H1 (cell line): Measurements from ENCODE around the gene DHRS13. TPM values are rescaled to one million over a fixed set of nuclear protein-coding genes. Genes with fewer than 3 reads are reported as not detected.

ENCODE experiments used
- CTCF ChIA-PET: fragments of 300-600 bp; sonication (Branson Sonifier 250); formaldehyde crosslinking; loops from one replicate; lab custom pipeline; 2021; ENCODE audit not compliant: partially characterized antibody; lab: Charles Lee
- POLR2A ChIA-PET: fragments of 300-600 bp; sonication (Branson Sonifier 250); formaldehyde crosslinking; loops from one replicate; lab custom pipeline; 2021; ENCODE audit warnings: inconsistent platforms; ENCODE audit not compliant: partially characterized antibody; lab: Charles Lee
- DNase-seq, 2 experiments: peaks; one replicate each; pipeline versions ENCODE4 v3.0.0 to v3.0.0-alpha.2; 2010 to 2022; ENCODE audit warnings: low spot score in 2 of 2, low read depth in 1 of 2, mixed read lengths in 1 of 2
- FAIRE-seq: peaks from 2 replicates; lab custom pipeline; 2011; peaks lifted over from hg19 to GRCh38; lab: Jason Lieb, UNC
- H2AFZ ChIP-seq: 2 replicates; pipeline ENCODE4 v1.8.1; 2012; ENCODE audit warnings: low read length, inconsistent platforms
- H2AK5ac ChIP-seq: 2 replicates; pipeline ENCODE4 v1.6.1; 2013; ENCODE audit warnings: low read depth, low read length
- H2BK120ac ChIP-seq: replicated peaks from 2 replicates; pipeline ENCODE3; 2013; ENCODE audit warnings: low read depth, low read length, inconsistent platforms
- H2BK12ac ChIP-seq: 2 replicates; pipeline ENCODE4 v1.6.1; 2013; ENCODE audit warnings: low read depth, low read length
- H2BK15ac ChIP-seq: 2 replicates; pipeline ENCODE4 v1.6.1; 2013; ENCODE audit warnings: low read length
- H2BK20ac ChIP-seq: 2 replicates; pipeline ENCODE4 v1.6.1; 2013; ENCODE audit warnings: low read length
- H2BK5ac ChIP-seq: 2 replicates; pipeline ENCODE4 v1.6.1; 2013; ENCODE audit warnings: low read depth, low read length
- H3K14ac ChIP-seq: 2 replicates; pipeline ENCODE4 v1.6.1; 2013; ENCODE audit warnings: inconsistent platforms; ENCODE audit not compliant: insufficient read length
- H3K18ac ChIP-seq: 2 replicates; pipeline ENCODE4 v1.6.1; 2013; ENCODE audit warnings: low read length; ENCODE audit errors: extremely low read depth
- H3K23ac ChIP-seq: 2 replicates; pipeline ENCODE4 v1.6.1; 2013; ENCODE audit warnings: inconsistent platforms; ENCODE audit not compliant: insufficient read length
- H3K23me2 ChIP-seq: 2 replicates; pipeline ENCODE4 v1.6.1; 2013; ENCODE audit warnings: low read depth, low read length
- H3K27ac ChIP-seq: 2 replicates; pipeline ENCODE4 v1.6.1; 2011; ENCODE audit warnings: low read depth, low read length, inconsistent platforms
- H3K27me3 ChIP-seq, 4 experiments: replicated peaks in 1 of 4; 1 replicate in 1 of 4; 2 replicates in 3 of 4; pipeline versions ENCODE4 v1.6.1 to v1.8.1; 2011 to 2013; ENCODE audit warnings: low read length in 3 of 4, mild to moderate bottlenecking in 3 of 4, inconsistent platforms in 2 of 4, mixed read lengths in 2 of 4, moderate library complexity in 1 of 4; ENCODE audit not compliant: control insufficient read depth in 3 of 4, insufficient read depth in 3 of 4; ENCODE audit errors: extremely low read depth in 1 of 4
- H3K36me3 ChIP-seq, 4 experiments: 2 replicates each; pipeline versions ENCODE4 v1.6.1 to v1.8.1; 2011 to 2013; ENCODE audit warnings: mild to moderate bottlenecking in 4 of 4, low read length in 3 of 4, moderate library complexity in 2 of 4, control low read depth in 1 of 4, inconsistent platforms in 1 of 4; ENCODE audit not compliant: insufficient read depth in 4 of 4, control insufficient read depth in 2 of 4
- H3K4ac ChIP-seq: replicated peaks from 2 replicates; pipeline ENCODE3; 2013; ENCODE audit warnings: low read length, low read depth, mixed read lengths, inconsistent platforms; ENCODE audit not compliant: insufficient read length
- H3K4me1 ChIP-seq, 4 experiments: replicated peaks in 1 of 4; 1 replicate in 1 of 4; 2 replicates in 3 of 4; pipeline versions ENCODE4 v1.6.1 to v1.8.1; 2011 to 2013; ENCODE audit warnings: low read length in 3 of 4, inconsistent platforms in 2 of 4, mixed read lengths in 1 of 4; ENCODE audit not compliant: insufficient read depth in 4 of 4, control insufficient read depth in 3 of 4
- H3K4me2 ChIP-seq, 2 experiments: 2 replicates each; pipeline versions ENCODE4 v1.6.1 to v1.8.1; 2011 to 2013; ENCODE audit warnings: low read depth in 2 of 2, low read length in 2 of 2, control low read depth in 1 of 2, inconsistent platforms in 1 of 2, mild to moderate bottlenecking in 1 of 2; ENCODE audit not compliant: insufficient read depth in 1 of 2
- H3K4me3 ChIP-seq, 4 experiments: fragments of 200-600, 300-600 bp in 1 of 4; sonication (generic), shearing (Covaris generic), sonication (Bioruptor Twin) in 1 of 4; 2 replicates each; pipeline versions ENCODE4 v1.5.1 to v1.8.1; 2011 to 2016; ENCODE audit warnings: low read length in 4 of 4, low read depth in 3 of 4, control low read depth in 2 of 4, inconsistent platforms in 2 of 4, mild to moderate bottlenecking in 2 of 4, mixed read lengths in 1 of 4, moderate library complexity in 1 of 4; ENCODE audit not compliant: insufficient read depth in 2 of 4; ENCODE audit errors: extremely low read depth in 1 of 4
- H3K56ac ChIP-seq: replicated peaks from 2 replicates; pipeline ENCODE3; 2013; ENCODE audit warnings: low read depth, mild to moderate bottlenecking, mixed read lengths, low read length, inconsistent platforms; ENCODE audit not compliant: insufficient read length
- H3K79me1 ChIP-seq: 2 replicates; pipeline ENCODE4 v1.6.1; 2013; ENCODE audit warnings: low read depth, low read length, control low read depth
- H3K79me2 ChIP-seq, 2 experiments: 2 replicates each; pipeline versions ENCODE4 v1.6.1 to v1.8.1; 2012 to 2013; ENCODE audit warnings: low read length in 2 of 2, mild to moderate bottlenecking in 2 of 2, inconsistent platforms in 1 of 2; ENCODE audit not compliant: insufficient read depth in 2 of 2, control insufficient read depth in 1 of 2
- H3K9ac ChIP-seq, 4 experiments: replicated peaks in 1 of 4; 1 replicate in 1 of 4; 2 replicates in 3 of 4; pipeline versions ENCODE4 v1.6.1 to v1.8.1; 2011 to 2013; ENCODE audit warnings: low read depth in 3 of 4, low read length in 3 of 4, control low read depth in 2 of 4, mild to moderate bottlenecking in 2 of 4, moderate library complexity in 2 of 4, inconsistent platforms in 1 of 4; ENCODE audit errors: extremely low read depth in 1 of 4
- H3K9me3 ChIP-seq, 2 experiments: 2 replicates each; pipeline versions ENCODE4 v1.6.1 to v1.8.1; 2012 to 2013; ENCODE audit warnings: mild to moderate bottlenecking in 2 of 2, moderate library complexity in 2 of 2, control low read depth in 1 of 2, inconsistent platforms in 1 of 2, low read depth in 1 of 2, low read length in 1 of 2, mixed read lengths in 1 of 2; ENCODE audit not compliant: insufficient read depth in 2 of 2
- H4K20me1 ChIP-seq, 2 experiments: replicated peaks in 1 of 2; 2 replicates each; pipeline versions ENCODE3 to v1.8.1; 2011 to 2013; ENCODE audit warnings: inconsistent platforms in 2 of 2, low read length in 2 of 2, mild to moderate bottlenecking in 1 of 2; ENCODE audit not compliant: insufficient read depth in 2 of 2, control insufficient read depth in 1 of 2
- H4K5ac ChIP-seq: 2 replicates; pipeline ENCODE4 v1.6.1; 2013; ENCODE audit warnings: low read length, low read depth, mixed read lengths, inconsistent platforms; ENCODE audit not compliant: insufficient read length
- H4K8ac ChIP-seq: 2 replicates; pipeline ENCODE4 v1.8.0; 2013; ENCODE audit warnings: mild to moderate bottlenecking, moderate library complexity, low read length, inconsistent platforms; ENCODE audit not compliant: insufficient read depth; ENCODE audit errors: extremely low read depth
- H4K91ac ChIP-seq: replicated peaks from 2 replicates; pipeline ENCODE3; 2013; ENCODE audit warnings: low read length, mixed read lengths, inconsistent platforms; ENCODE audit not compliant: insufficient read length
- CBX5 ChIP-seq: fragments of 300-800, 300-1000 bp; sonication (generic); IDR thresholded peaks from 2 replicates; pipeline ENCODE4 v1.7.1; 2016; ENCODE audit warnings: antibody characterized with exemption, low read length, low read depth
- CBX8 ChIP-seq: fragments of 300-800, 300-1000 bp; sonication (generic); IDR thresholded peaks from 2 replicates; pipeline ENCODE4 v1.7.1; 2016; ENCODE audit warnings: low read depth, low read length, borderline replicate concordance
- CTCF ChIP-seq, 3 experiments: IDR thresholded peaks; 1 replicate in 2 of 3; 2 replicates in 1 of 3; pipeline versions ENCODE4 v1.5.1 to v1.6.1; 2011; ENCODE audit warnings: low read length in 3 of 3, mild to moderate bottlenecking in 3 of 3, inconsistent platforms in 2 of 3, low read depth in 1 of 3, moderate library complexity in 1 of 3; ENCODE audit not compliant: insufficient read depth in 1 of 3; ENCODE audit errors: control extremely low read depth in 1 of 3
- KDM1A ChIP-seq: fragments of 200-600, 300-600 bp; sonication (generic); IDR thresholded peaks from 2 replicates; pipeline ENCODE4 v1.7.1; 2016; ENCODE audit warnings: mild to moderate bottlenecking, low read length, borderline replicate concordance
- ZNF274 ChIP-seq: IDR thresholded peaks from 2 replicates; pipeline ENCODE4 v1.7.0; 2012; ENCODE audit warnings: low read length, borderline replicate concordance; ENCODE audit errors: extremely low read depth
- WGBS, 2 experiments: shearing (Covaris generic) in 1 of 2; methylation state at CpG; one replicate each; pipeline versions ENCODE4 v1.1.6 to v1.1.7; 2013 to 2015; ENCODE audit warnings: low lambda C conversion rate in 2 of 2, mixed read lengths in 2 of 2, inconsistent platforms in 1 of 2, low coverage in 1 of 2, missing lambda C conversion rate in 1 of 2; ENCODE audit not compliant: insufficient replicate concordance in 2 of 2, insufficient coverage in 1 of 2, insufficient read length in 1 of 2; ENCODE audit errors: extremely low coverage in 1 of 2, missing lambda C conversion rate in 1 of 2; 5-methylcytosine and 5-hydroxymethylcytosine counted together
- polyA plus RNA-seq, 7 experiments: library from polyadenylated mRNA; depleted of rRNA in 3 of 7; stranded (reverse) in 5 of 7; unstranded in 2 of 7; fragments of >200 nt in 5 of 7; fragments of 200-250 nt in 2 of 7; gene quantifications; 1 replicate in 5 of 7; 2 replicates in 1 of 7; 4 replicates in 1 of 7; pipeline versions ENCODE4 v1.2.1 to v1.2.3, GENCODE V29; 2011 to 2013; ENCODE audit warnings: missing spikeins in 2 of 7, mixed read lengths in 2 of 7
- total RNA-seq: library from RNA; stranded (reverse); fragmentation: NEBNext Ultra II Directional; extraction: Animal tissue kit (Norgen Biotek cat#: 25700); gene quantifications from 2 replicates; pipeline ENCODE4 v1.2.1, GENCODE V29; 2021

The DHRS13 gene
- total and polyA plus RNA-seq, 2 of the 8 experiments (the other 6 are each of a cell fraction or from before 2014, with no cell fraction given), result 23.7 to 30.0 TPM

GRCh38 chr17:28947639-28948038 lies 44.8 kb upstream of the DHRS13 start:
- H3K27me3 ChIP-seq, result no peaks in the 10 kb centered on the region
- no peak overlapping the region for H3K18ac ChIP-seq
- DNase-seq (no peak), FAIRE-seq (no peak)
- peaks cover 0 to 26% (median 4%) of the 10 kb centered on the region in 4 experiments; a peak in 4 of 8 replicates for H3K36me3 ChIP-seq
- no peak overlapping the region for H2AFZ ChIP-seq
- H4K20me1 ChIP-seq, result peaks cover 6 to 10% of the 10 kb centered on the region in 2 experiments
- no peak overlapping the region for H3K4ac ChIP-seq
- WGBS, 2 experiments, result 87% methylated on average over 3 of the region's 3 CpGs; no CpG with 5 or more reads in 1 of the 2 experiments
- no peak overlapping the region for H2BK120ac ChIP-seq
- CTCF ChIA-PET, result interaction anchor here (1.2 to 2.9 kb wide), 3 partner anchors 10 to 184 kb away, joined by 4 to 10 read pairs (median 6); no protein-coding TSS in a partner anchor
- H2BK12ac ChIP-seq, result no peak overlapping the region
- POLR2A ChIA-PET, result interaction anchor here (0.9 to 6.3 kb wide), 3 partner anchors 13 to 236 kb away, joined by 3 to 73 read pairs (median 14); partner anchors contain the start of gene PROCA1
- no peak overlapping the region for H4K91ac ChIP-seq
- H3K56ac ChIP-seq, result no peak overlapping the region
- no peak overlapping the region for H2BK5ac ChIP-seq
- H3K14ac ChIP-seq, result no peak overlapping the region
- peaks cover 9% of the 10 kb centered on the region for H3K23me2 ChIP-seq
- H2AK5ac ChIP-seq, result no peak overlapping the region
- H3K4me3 ChIP-seq, result peak overlapping the region in 1 of 4 experiments; percentile 90; a peak in 2 of 8 replicates
- H3K4me1 ChIP-seq, result peaks cover 2 to 9% (median 5%) of the 10 kb centered on the region in 4 experiments; a peak in 5 of 7 replicates
- H3K4me2 ChIP-seq, result peak overlapping the region; percentile 86 to 89; a peak in 3 of 4 replicates
- H4K5ac ChIP-seq, result no peak overlapping the region
- H2BK20ac ChIP-seq, result no peak overlapping the region
- H2BK15ac ChIP-seq, result no peak overlapping the region
- no peak overlapping the region for H4K8ac ChIP-seq
- peaks cover 58 to 82% of the 10 kb centered on the region in 2 experiments for H3K79me2 ChIP-seq
- TF ChIP-seq CTCF (IDR thresholded peaks at IDR 0.05; ENCODE audit: control extremely low read depth in 1 of 3, insufficient read depth in 1 of 3, low read depth in 1 of 3, low read length in 3 of 3) (no peak), ZNF274 (no peak), KDM1A (no peak), CBX5 (no peak), CBX8 (no peak)
- H3K9ac ChIP-seq, result no peak overlapping the region
- no peaks in the 10 kb centered on the region for H3K9me3 ChIP-seq
- peaks cover 4% of the 10 kb centered on the region for H3K79me1 ChIP-seq
- H3K27ac ChIP-seq, result no peak overlapping the region
- no peak overlapping the region for H3K23ac ChIP-seq
